ENCODE results near the gene KRTAP4-3. TPM values are rescaled to one million over a fixed set of nuclear protein-coding genes. Genes with fewer than 3 reads are reported as not detected.
A peak's percentile ranks its signal among the peaks of the same experiment; 100 is the strongest.
"Not testable (repeated sequence)": the region's sequence is repeated elsewhere in the genome, so short reads cannot be mapped to it uniquely, and the experiment has no call there.

The KRTAP4-3 gene
- not detected in 2 replicates for total RNA-seq (2014; rRNA removed; shearing (Covaris generic); ENCODE audit: low replicate concordance)

GRCh38 chr17:41168121-41168520 lies at the start of gene KRTAP4-3:
KRTAP4-3 (minus strand) TSS chr17:41168221; CDS start chr17:41168172, 49 bp downstream.
- DNase-seq (ENCODE audit: low read depth) = no peak
- in situ Hi-C loops (cut with HindIII; ENCODE audit: low pct_unique_long_range_greater_than_20kb, low sequenced_read_pairs) = no loop called here

- no peak for DNase-seq (ENCODE audit: low read depth)
- in situ Hi-C loops (cut with HindIII; ENCODE audit: low pct_unique_long_range_greater_than_20kb, low sequenced_read_pairs) = no loop called here
Measured at GRCh38 chr17:41215681-41216080, 47.7 kb upstream of the KRTAP4-3 start.

- in situ Hi-C loops (cut with HindIII; ENCODE audit: low pct_unique_long_range_greater_than_20kb, low sequenced_read_pairs) = no loop called here
- peak; percentile 22 for DNase-seq (ENCODE audit: low read depth)
Measured at GRCh38 chr17:41212524-41213169, 44.6 kb upstream of the KRTAP4-3 start.

- DNase-seq (ENCODE audit: low read depth) = peak; percentile 85
- in situ Hi-C loops (cut with HindIII; ENCODE audit: low pct_unique_long_range_greater_than_20kb, low sequenced_read_pairs) = no loop called here
Measured at GRCh38 chr17:41211845-41212466, 43.9 kb upstream of the KRTAP4-3 start.

GRCh38 chr17:41199421-41200078 lies 31.5 kb upstream of the KRTAP4-3 start:
- no peak for DNase-seq (ENCODE audit: low read depth)
- in situ Hi-C loops (cut with HindIII; ENCODE audit: low pct_unique_long_range_greater_than_20kb, low sequenced_read_pairs) = no loop called here

- in situ Hi-C loops (cut with HindIII; ENCODE audit: low pct_unique_long_range_greater_than_20kb, low sequenced_read_pairs) = no loop called here
- no peak for DNase-seq (ENCODE audit: low read depth)
Measured at GRCh38 chr17:41196068-41196467, 28.0 kb upstream of the KRTAP4-3 start.

- in situ Hi-C loops (cut with HindIII; ENCODE audit: low pct_unique_long_range_greater_than_20kb, low sequenced_read_pairs) = no loop called here
Measured at GRCh38 chr17:41190328-41190727, 22.3 kb upstream of the KRTAP4-3 start.

GRCh38 chr17:41189837-41190318 lies 21.9 kb upstream of the KRTAP4-3 start, which contains the start of gene KRTAP9-1:
KRTAP9-1 (plus strand) TSS chr17:41189887; CDS start chr17:41189887, 0 bp downstream.
- in situ Hi-C loops (cut with HindIII; ENCODE audit: low pct_unique_long_range_greater_than_20kb, low sequenced_read_pairs); DNase-seq (ENCODE audit: low read depth): not testable (repeated sequence)

More at GRCh38 chr17:41190328-41190727, 22.3 kb upstream of the KRTAP4-3 start:
- no peak for DNase-seq (ENCODE audit: low read depth)

GRCh38 chr17:41186872-41187271 lies 18.9 kb upstream of the KRTAP4-3 start:
- no peak for DNase-seq (ENCODE audit: low read depth)
- in situ Hi-C loops (cut with HindIII; ENCODE audit: low pct_unique_long_range_greater_than_20kb, low sequenced_read_pairs) = no loop called here

GRCh38 chr17:41185001-41185400 lies 17.0 kb upstream of the KRTAP4-3 start:
- in situ Hi-C loops (cut with HindIII; ENCODE audit: low pct_unique_long_range_greater_than_20kb, low sequenced_read_pairs) = no loop called here
- DNase-seq (ENCODE audit: low read depth) = peak; percentile 5

GRCh38 chr17:41184480-41184961 lies 16.5 kb upstream of the KRTAP4-3 start, which contains the start of gene KRTAP4-1:
KRTAP4-1 (minus strand) TSS chr17:41184911; CDS start chr17:41184854, 57 bp downstream.
- no peak for DNase-seq (ENCODE audit: low read depth)
- in situ Hi-C loops (cut with HindIII; ENCODE audit: low pct_unique_long_range_greater_than_20kb, low sequenced_read_pairs) = no loop called here

- in situ Hi-C loops (cut with HindIII; ENCODE audit: low pct_unique_long_range_greater_than_20kb, low sequenced_read_pairs) = no loop called here
- DNase-seq (ENCODE audit: low read depth) = no peak
Measured at GRCh38 chr17:41178843-41179616, 11.0 kb upstream of the KRTAP4-3 start.

- DNase-seq (ENCODE audit: low read depth) = peak; percentile 26
- in situ Hi-C loops (cut with HindIII; ENCODE audit: low pct_unique_long_range_greater_than_20kb, low sequenced_read_pairs) = no loop called here
Measured at GRCh38 chr17:41178341-41178740, 10.3 kb upstream of the KRTAP4-3 start.

GRCh38 chr17:41177727-41178271 lies 9.8 kb upstream of the KRTAP4-3 start, which contains the start of gene KRTAP4-2:
KRTAP4-2 (minus strand) TSS chr17:41178221; CDS start chr17:41178164, 57 bp downstream.
- no peak for DNase-seq (ENCODE audit: low read depth)
- in situ Hi-C loops (cut with HindIII; ENCODE audit: low pct_unique_long_range_greater_than_20kb, low sequenced_read_pairs) = no loop called here

GRCh38 chr17:41176744-41177387 lies 8.8 kb upstream of the KRTAP4-3 start:
- in situ Hi-C loops (cut with HindIII; ENCODE audit: low pct_unique_long_range_greater_than_20kb, low sequenced_read_pairs) = no loop called here
- no peak for DNase-seq (ENCODE audit: low read depth)

- no peak for DNase-seq (ENCODE audit: low read depth)
Measured at GRCh38 chr17:41171886-41172285, 3.9 kb upstream of the KRTAP4-3 start.

GRCh38 chr17:41167561-41167960 lies 460 bp downstream of the KRTAP4-3 start:
- in situ Hi-C loops (cut with HindIII; ENCODE audit: low pct_unique_long_range_greater_than_20kb, low sequenced_read_pairs) = no loop called here
- DNase-seq (ENCODE audit: low read depth) = no peak

More at GRCh38 chr17:41171886-41172285, 3.9 kb upstream of the KRTAP4-3 start:
- in situ Hi-C loops (cut with HindIII; ENCODE audit: low pct_unique_long_range_greater_than_20kb, low sequenced_read_pairs) = no loop called here

All from Caki2 (cell line).